ENCODE measurements around the gene TRIM74. TPM values are rescaled to one million over a fixed set of nuclear protein-coding genes. Genes with fewer than 3 reads are reported as not detected.
A peak's percentile ranks its signal among the peaks of the same experiment; 100 is the strongest.
"Not testable (repeated sequence)": the region's sequence is repeated elsewhere in the genome, so short reads cannot be mapped to it uniquely, and the experiment has no call there.

The TRIM74 gene
- total and polyA plus RNA-seq, 9 of the 15 experiments (the other 6 are each of a cell fraction or from before 2014, with no cell fraction given), result not detected

GRCh38 chr7:73005693-73006447, 36.6 kb upstream of the TRIM74 start (continued):
- peak; percentile 76 for TF ChIP-seq SMAD4 (CRISPR knock-in tag; conservative IDR thresholded peaks at IDR 0.05)
- peak; percentile 98 for TF ChIP-seq SUPT5H (IDR thresholded peaks at IDR 0.05)
- peak; percentile 83; the same call in 1 of the 2 replicates for TF ChIP-seq ZNF511 (CRISPR knock-in tag; IDR thresholded peaks at IDR 0.05)
- peak; percentile 72; the same call in 1 of the 2 replicates for TF ChIP-seq NR2C2 (CRISPR knock-in tag; IDR thresholded peaks at IDR 0.05)
- peak; percentile 77 for TF ChIP-seq NR2C2 (tag; IDR thresholded peaks at IDR 0.05)
- peak; percentile 60; the same call in 1 of the 2 replicates for TF ChIP-seq ESRRA (IDR thresholded peaks at IDR 0.05; ENCODE audit: borderline replicate concordance, low read depth)
- peak; percentile 59; the same call in 1 of the 2 replicates for TF ChIP-seq ELF4 (CRISPR knock-in tag; IDR thresholded peaks at IDR 0.05)
- TF ChIP-seq ZBTB9 (CRISPR knock-in tag; IDR thresholded peaks at IDR 0.05), result peak; percentile 37; the same call in 1 of the 2 replicates
- peak; percentile 58 to 76; a peak in 3 of 4 replicates for TF ChIP-seq MNT (conservative IDR thresholded peaks at IDR 0.05)
- peak; percentile 22; the same call in 1 of the 2 replicates for TF ChIP-seq TARDBP (IDR thresholded peaks at IDR 0.05)
- TF ChIP-seq HBP1 (CRISPR knock-in tag; IDR thresholded peaks at IDR 0.05), result peak; percentile 68; the same call in 1 of the 2 replicates
- TF ChIP-seq PRDM10 (IDR thresholded peaks at IDR 0.05; ENCODE audit: partially characterized antibody), result peak; percentile 41
- TF ChIP-seq ARNT (IDR thresholded peaks at IDR 0.05), result peak in 1 of 2 experiments; percentile 19; a peak in 1 of 4 replicates
- TF ChIP-seq MYC (IDR thresholded peaks at IDR 0.05; ENCODE audit: low read depth, low read length), result not testable (repeated sequence)
- TF ChIP-seq MYC (CRISPR knock-in tag; IDR thresholded peaks at IDR 0.05; ENCODE audit: borderline replicate concordance, low read depth), result peak; percentile 83; the same call in 1 of the 2 replicates
- TF ChIP-seq MBD2 (IDR thresholded peaks at IDR 0.05; ENCODE audit: borderline replicate concordance, low read depth), result peak; percentile 78
- peak; percentile 63 for TF ChIP-seq ASH1L (IDR thresholded peaks at IDR 0.05; ENCODE audit: borderline replicate concordance, low read depth, partially characterized antibody)
- TF ChIP-seq CC2D1A (IDR thresholded peaks at IDR 0.05), result peak; percentile 67

Data from K562 (cell line).